ENCODE measurements around the gene MCTP2.

DNA sequence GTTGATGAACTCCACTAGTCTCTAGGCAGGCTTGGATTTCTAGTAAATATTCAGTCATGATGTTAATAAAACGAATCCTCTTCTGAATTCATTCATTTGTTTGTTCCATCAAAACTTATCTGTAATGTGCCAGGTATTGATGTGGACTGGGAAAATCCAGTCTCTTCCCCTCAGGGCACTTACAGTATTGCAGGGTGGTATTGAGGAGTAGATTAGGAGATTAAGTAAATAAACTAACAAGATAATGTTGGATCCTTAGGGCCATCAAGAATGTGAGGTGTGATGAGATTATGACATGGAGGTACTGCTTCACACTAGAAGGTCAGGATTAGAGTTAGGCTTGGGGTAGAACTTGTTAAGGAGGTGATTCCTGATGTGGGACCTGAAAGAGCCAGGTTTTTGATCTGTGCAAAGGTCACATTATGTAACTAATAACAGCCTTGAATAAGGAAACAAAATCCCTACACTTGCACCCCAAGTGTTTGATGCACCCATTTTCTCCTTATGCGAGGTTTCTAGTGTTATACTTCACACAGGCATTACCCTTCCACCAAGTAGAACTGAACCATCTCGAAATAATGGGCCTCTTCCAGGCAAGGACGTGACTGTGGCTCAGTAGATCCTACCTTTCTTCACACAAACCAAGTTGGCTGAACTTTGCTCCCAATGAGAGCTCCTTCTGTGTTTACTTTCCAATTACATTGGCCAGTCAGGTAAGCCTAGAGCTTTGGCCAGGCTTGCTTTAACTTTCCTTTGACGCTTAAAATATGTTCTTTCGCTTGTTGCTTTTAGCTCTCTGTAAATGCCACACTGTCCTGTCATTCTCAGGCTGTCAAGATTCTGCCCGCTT, 16.7 kb downstream of the MCTP2 start:
- TF ChIP-seq POLR2AphosphoS5 (IDR thresholded peaks at IDR 0.05), result no peak
- TF ChIP-seq POLR2A (IDR thresholded peaks at IDR 0.05), result no peak
- no peak for TF ChIP-seq CTCF (IDR thresholded peaks at IDR 0.05)
- TF ChIP-seq EP300 (IDR thresholded peaks at IDR 0.05), result no peak
